Astrocyte (in vitro differentiated cells and primary cell): ENCODE data around the gene USP3. TPM values are rescaled to one million over a fixed set of nuclear protein-coding genes. Genes with fewer than 3 reads are reported as not detected.
A peak's percentile ranks its signal among the peaks of the same experiment; 100 is the strongest.

Experiments
- DNase-seq: peaks from one replicate; pipeline ENCODE4 v3.0.0-alpha.2; 2010; ENCODE audit warnings: low read depth
- FAIRE-seq: peaks from 2 replicates; lab custom pipeline; 2011; peaks lifted over from hg19 to GRCh38; lab: Jason Lieb, UNC
- H2AFZ ChIP-seq: 2 replicates; pipeline ENCODE4 v1.6.0; 2012; ENCODE audit warnings: low read depth, low read length, inconsistent platforms
- H3K27ac ChIP-seq: 2 replicates; pipeline ENCODE4 v1.5.1; 2011; ENCODE audit warnings: low read depth, low read length, inconsistent platforms
- H3K27me3 ChIP-seq: 2 replicates; pipeline ENCODE4 v1.6.0; 2011; ENCODE audit warnings: low read length, inconsistent platforms; ENCODE audit not compliant: insufficient read depth
- H3K36me3 ChIP-seq: 2 replicates; pipeline ENCODE4 v1.5.1; 2011; ENCODE audit warnings: low read length, inconsistent platforms; ENCODE audit not compliant: insufficient read depth
- H3K4me1 ChIP-seq: 2 replicates; pipeline ENCODE4 v1.5.1; 2011; ENCODE audit warnings: low read length, inconsistent platforms; ENCODE audit not compliant: insufficient read depth
- H3K4me2 ChIP-seq: 2 replicates; pipeline ENCODE4 v1.6.0; 2012; ENCODE audit warnings: low read length, inconsistent platforms
- H3K4me3 ChIP-seq: 2 replicates; pipeline ENCODE4 v1.5.1; 2011; ENCODE audit warnings: low read depth, mild to moderate bottlenecking, low read length, inconsistent platforms; ENCODE audit not compliant: insufficient read depth
- H3K79me2 ChIP-seq: 2 replicates; pipeline ENCODE4 v1.6.0; 2012; ENCODE audit warnings: mild to moderate bottlenecking, low read length, inconsistent platforms; ENCODE audit not compliant: insufficient read depth
- H3K9ac ChIP-seq: 2 replicates; pipeline ENCODE4 v1.6.0; 2012; ENCODE audit warnings: mild to moderate bottlenecking, low read length, inconsistent platforms
- H3K9me3 ChIP-seq: 2 replicates; pipeline ENCODE4 v1.5.1; 2012; ENCODE audit warnings: low read depth, mild to moderate bottlenecking, low read length, inconsistent platforms; ENCODE audit not compliant: insufficient read depth
- H4K20me1 ChIP-seq: 2 replicates; pipeline ENCODE4 v1.6.0; 2012; ENCODE audit warnings: low read length, inconsistent platforms; ENCODE audit not compliant: insufficient read depth
- H3K27ac Mint-ChIP-seq: one replicate; pipeline ENCODE4 v1.8.0; 2021; ENCODE audit warnings: mild to moderate bottlenecking, mixed read lengths; ENCODE audit not compliant: unreplicated experiment
- H3K27me3 Mint-ChIP-seq: one replicate; pipeline ENCODE4 v1.8.0; 2021; ENCODE audit warnings: low read depth, mixed read lengths; ENCODE audit not compliant: unreplicated experiment
- H3K36me3 Mint-ChIP-seq: one replicate; pipeline ENCODE4 v1.8.0; 2021; ENCODE audit warnings: low read depth, mixed read lengths; ENCODE audit not compliant: unreplicated experiment
- H3K4me1 Mint-ChIP-seq: one replicate; pipeline ENCODE4 v1.8.0; 2021; ENCODE audit warnings: low read depth, mixed read lengths; ENCODE audit not compliant: unreplicated experiment
- H3K4me3 Mint-ChIP-seq: one replicate; pipeline ENCODE4 v1.8.0; 2021; ENCODE audit warnings: mild to moderate bottlenecking, moderate library complexity, mixed read lengths; ENCODE audit not compliant: unreplicated experiment
- H3K9me3 Mint-ChIP-seq: one replicate; pipeline ENCODE4 v1.8.0; 2021; ENCODE audit warnings: mild to moderate bottlenecking, mixed read lengths; ENCODE audit not compliant: unreplicated experiment
- CTCF ChIP-seq: IDR thresholded peaks from 2 replicates; pipeline ENCODE4 v1.5.1; 2011; ENCODE audit warnings: low read depth, mild to moderate bottlenecking, inconsistent platforms, low read length, moderate library complexity; ENCODE audit not compliant: insufficient read depth
- EZH2 ChIP-seq: IDR thresholded peaks from 2 replicates; pipeline ENCODE4 v1.6.1; 2012; ENCODE audit warnings: mild to moderate bottlenecking, low read length, inconsistent platforms; ENCODE audit not compliant: insufficient read depth
- total RNA-seq: library from RNA; stranded (reverse); gene quantifications from 2 replicates; pipeline ENCODE4 v1.2.1, GENCODE V29; 2021

Gene USP3
- total RNA-seq, 1 donor from 2014 or later: 38.1 TPM

DNA sequence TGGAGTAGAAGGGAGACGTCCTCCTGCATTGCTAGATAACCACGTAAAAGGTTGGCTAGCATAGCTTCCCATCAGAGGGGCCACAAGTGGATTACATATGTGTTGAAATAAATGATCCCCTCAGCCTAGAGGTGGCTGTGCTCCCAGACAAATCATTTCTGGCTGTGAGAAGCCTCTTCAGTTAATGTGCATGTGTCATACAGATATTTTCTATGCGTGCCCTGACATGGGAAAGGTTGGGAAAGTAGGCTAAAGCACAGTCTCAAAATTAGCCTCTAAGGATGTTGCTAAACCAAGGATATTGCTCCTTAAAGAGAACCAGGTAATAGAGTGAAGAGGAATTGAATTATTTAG is 17.8 kb downstream of the USP3 start:
- H4K20me1 ChIP-seq: peaks cover 82% of the 10 kb centered on the region
- no peak for FAIRE-seq

DNA sequence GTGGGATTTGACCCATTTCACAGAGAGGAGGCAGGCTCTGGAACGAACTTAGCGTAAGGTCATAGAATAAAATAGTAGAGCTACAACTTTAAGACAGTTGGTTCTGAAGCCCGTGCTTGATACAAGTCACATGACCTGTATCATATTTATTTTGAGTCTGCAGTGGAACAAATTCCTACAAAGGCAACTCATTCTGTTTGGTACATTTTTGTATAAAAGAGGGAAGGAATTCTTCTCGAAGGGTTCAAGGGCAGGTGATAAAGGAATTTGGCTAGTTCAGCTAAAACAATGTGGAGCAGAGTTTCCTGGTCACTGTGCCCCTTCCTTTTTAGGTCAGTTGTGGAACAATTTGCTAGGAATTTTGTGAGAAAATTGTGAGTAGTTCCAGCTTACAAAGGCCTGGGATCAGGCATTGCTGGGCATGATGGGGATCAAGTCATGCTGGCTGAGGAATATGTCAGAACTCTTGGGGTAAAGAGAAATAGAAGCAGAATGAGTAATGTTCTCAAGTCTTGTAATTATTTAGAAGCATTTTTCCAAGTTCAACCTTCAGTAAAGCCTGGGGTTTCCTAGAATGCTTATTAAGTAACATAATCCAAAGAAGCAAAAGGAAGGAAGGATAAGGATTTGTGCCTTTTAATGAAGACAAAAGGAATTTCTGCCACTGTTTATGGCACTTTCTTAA is 19.1 kb downstream of the USP3 start:
- Mint-ChIP-seq H3K4me3 (no peak overlapping the region), H3K4me1 (peaks cover 42% of the 10 kb centered on the region), H3K27ac (peak overlapping the region; percentile 68), H3K36me3 (no peaks in the 10 kb centered on the region), H3K27me3 (no peaks in the 10 kb centered on the region), H3K9me3 (no peaks in the 10 kb centered on the region)
- Histone ChIP-seq H3K4me1 (peaks cover 8% of the 10 kb centered on the region), H2AFZ (no peak overlapping the region), H3K4me3 (no peak overlapping the region), H3K36me3 (no peaks in the 10 kb centered on the region), H3K79me2 (peaks cover 98% of the 10 kb centered on the region), H4K20me1 (peaks cover 85% of the 10 kb centered on the region), H3K27me3 (no peaks in the 10 kb centered on the region), H3K4me2 (peak overlapping the region; percentile 11), H3K9me3 (no peaks in the 10 kb centered on the region), H3K27ac (no peak overlapping the region), H3K9ac (no peak overlapping the region)
- no peak for TF ChIP-seq EZH2
- no peak for TF ChIP-seq CTCF
- DNase-seq (peak; percentile 35), FAIRE-seq (no peak)

More for the DNA sequence above, 17.8 kb downstream of the USP3 start:
- no peak overlapping the region for H3K9ac ChIP-seq
- no peaks in the 10 kb centered on the region for H3K9me3 Mint-ChIP-seq
- peak; percentile 22 for DNase-seq
- H3K4me3 ChIP-seq: no peak overlapping the region
- no peak overlapping the region for H2AFZ ChIP-seq
- H3K4me1 Mint-ChIP-seq: peaks cover 49% of the 10 kb centered on the region
- H3K27ac Mint-ChIP-seq: no peak overlapping the region
- no peak overlapping the region for H3K4me3 Mint-ChIP-seq
- H3K9me3 ChIP-seq: no peaks in the 10 kb centered on the region
- H3K27ac ChIP-seq: no peak overlapping the region
- H3K4me1 ChIP-seq: peaks cover 15% of the 10 kb centered on the region
- no peaks in the 10 kb centered on the region for H3K36me3 Mint-ChIP-seq
- peaks cover 98% of the 10 kb centered on the region for H3K79me2 ChIP-seq
- TF ChIP-seq CTCF: no peak
- no peak for TF ChIP-seq EZH2
- H3K27me3 Mint-ChIP-seq: no peaks in the 10 kb centered on the region
- no peak overlapping the region for H3K4me2 ChIP-seq
- H3K27me3 ChIP-seq: no peaks in the 10 kb centered on the region
- H3K36me3 ChIP-seq: no peaks in the 10 kb centered on the region

DNA sequence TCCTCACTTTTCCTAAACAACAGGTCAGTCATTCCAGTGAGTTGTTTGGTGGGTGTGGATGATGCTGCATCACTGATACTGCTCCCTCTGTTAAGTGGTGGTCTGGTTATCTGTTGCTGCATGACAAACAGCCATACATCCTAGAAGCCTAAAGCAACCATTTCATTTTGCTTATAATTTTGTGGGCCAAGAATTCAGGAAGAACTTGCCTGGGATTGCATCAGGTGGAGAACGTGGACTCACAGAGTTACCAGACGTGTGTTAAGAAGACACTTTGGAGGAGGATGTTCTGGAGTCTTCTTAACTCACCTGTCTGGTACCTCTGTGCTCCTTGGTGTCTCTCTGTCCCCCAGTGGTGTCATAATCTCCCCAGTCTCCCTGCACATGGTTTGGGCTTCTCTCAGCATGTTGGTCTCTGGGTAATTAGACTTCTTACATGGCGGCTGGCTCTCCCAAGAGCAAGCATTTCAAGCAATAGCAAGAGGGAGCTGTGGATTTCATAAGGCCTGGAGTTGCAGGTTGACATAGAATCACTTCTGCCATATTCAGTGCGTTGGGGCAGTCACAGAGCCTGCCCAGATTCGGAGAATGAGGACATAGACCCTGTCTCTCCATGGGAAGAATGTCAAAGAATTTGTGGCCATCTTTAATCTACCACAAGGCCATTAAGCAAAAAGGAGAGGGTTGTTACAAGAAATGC is 20.1 kb downstream of the USP3 start:
- Mint-ChIP-seq H3K27me3 (no peaks in the 10 kb centered on the region), H3K36me3 (no peaks in the 10 kb centered on the region), H3K9me3 (no peaks in the 10 kb centered on the region), H3K4me3 (no peak overlapping the region), H3K4me1 (peaks cover 38% of the 10 kb centered on the region), H3K27ac (no peak overlapping the region)
- no peak for FAIRE-seq
- DNase-seq: no peak
- no peaks in the 10 kb centered on the region for H3K36me3 ChIP-seq
- H3K4me2 ChIP-seq: no peak overlapping the region
- no peaks in the 10 kb centered on the region for H3K27me3 ChIP-seq
- H2AFZ ChIP-seq: no peak overlapping the region
- peaks cover 98% of the 10 kb centered on the region for H3K79me2 ChIP-seq
- H3K9ac ChIP-seq: no peak overlapping the region
- TF ChIP-seq CTCF (no peak), EZH2 (no peak)
- peaks cover 86% of the 10 kb centered on the region for H4K20me1 ChIP-seq
- no peaks in the 10 kb centered on the region for H3K9me3 ChIP-seq
- H3K27ac ChIP-seq: no peak overlapping the region
- H3K4me3 ChIP-seq: no peak overlapping the region
- peaks cover 8% of the 10 kb centered on the region for H3K4me1 ChIP-seq
